ENCODE results near the gene UBE2L5. TPM values are rescaled to one million over a fixed set of nuclear protein-coding genes. Genes with fewer than 3 reads are reported as not detected.

Gene UBE2L5
- total and polyA plus RNA-seq, 8 donors: 0.28 to 0.95 (median 0.40) TPM; not detected in 2

GRCh38 chr13:30396434-30397075 lies 25.7 kb upstream of the UBE2L5 start:
- intact Hi-C loops (cut with DNase I): no loop called here
- H3K4me1 ChIP-seq: peaks cover 0 to 11% of the 10 kb centered on the region in 2 donors
- no peak for DNase-seq
- no peaks in the 10 kb centered on the region for H3K27me3 ChIP-seq
- H3K9me3 ChIP-seq: no peaks in the 10 kb centered on the region
- H3K4me3 ChIP-seq: no peak overlapping the region
- TF ChIP-seq, protein P1, sequence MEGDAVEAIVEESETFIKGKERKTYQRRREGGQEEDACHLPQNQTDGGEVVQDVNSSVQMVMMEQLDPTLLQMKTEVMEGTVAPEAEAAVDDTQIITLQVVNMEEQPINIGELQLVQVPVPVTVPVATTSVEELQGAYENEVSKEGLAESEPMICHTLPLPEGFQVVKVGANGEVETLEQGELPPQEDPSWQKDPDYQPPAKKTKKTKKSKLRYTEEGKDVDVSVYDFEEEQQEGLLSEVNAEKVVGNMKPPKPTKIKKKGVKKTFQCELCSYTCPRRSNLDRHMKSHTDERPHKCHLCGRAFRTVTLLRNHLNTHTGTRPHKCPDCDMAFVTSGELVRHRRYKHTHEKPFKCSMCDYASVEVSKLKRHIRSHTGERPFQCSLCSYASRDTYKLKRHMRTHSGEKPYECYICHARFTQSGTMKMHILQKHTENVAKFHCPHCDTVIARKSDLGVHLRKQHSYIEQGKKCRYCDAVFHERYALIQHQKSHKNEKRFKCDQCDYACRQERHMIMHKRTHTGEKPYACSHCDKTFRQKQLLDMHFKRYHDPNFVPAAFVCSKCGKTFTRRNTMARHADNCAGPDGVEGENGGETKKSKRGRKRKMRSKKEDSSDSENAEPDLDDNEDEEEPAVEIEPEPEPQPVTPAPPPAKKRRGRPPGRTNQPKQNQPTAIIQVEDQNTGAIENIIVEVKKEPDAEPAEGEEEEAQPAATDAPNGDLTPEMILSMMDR (IDR thresholded peaks at IDR 0.05): no peak
- no peak overlapping the region for H3K27ac ChIP-seq
- no peaks in the 10 kb centered on the region for H3K36me3 ChIP-seq
- ATAC-seq: no peak

- DNase-seq (no peak), ATAC-seq (no peak)
- H3K4me3 ChIP-seq: no peak overlapping the region
- H3K4me1 ChIP-seq: peaks cover 0 to 11% of the 10 kb centered on the region in 2 donors
- no peaks in the 10 kb centered on the region for H3K27me3 ChIP-seq
- H3K27ac ChIP-seq: no peak overlapping the region
- no peaks in the 10 kb centered on the region for H3K36me3 ChIP-seq
- intact Hi-C loops (cut with DNase I): no loop called here
- no peaks in the 10 kb centered on the region for H3K9me3 ChIP-seq
- TF ChIP-seq, protein P1 (IDR thresholded peaks at IDR 0.05): no peak
Measured at GRCh38 chr13:30398601-30399072, 23.7 kb upstream of the UBE2L5 start.

- no peaks in the 10 kb centered on the region for H3K27me3 ChIP-seq
- DNase-seq (no peak), ATAC-seq (no peak)
- TF ChIP-seq, protein P1 (IDR thresholded peaks at IDR 0.05): no peak
- intact Hi-C loops (cut with DNase I): no loop called here
- H3K36me3 ChIP-seq: no peaks in the 10 kb centered on the region
- no peaks in the 10 kb centered on the region for H3K9me3 ChIP-seq
- no peak overlapping the region for H3K27ac ChIP-seq
- peaks cover 0 to 4% of the 10 kb centered on the region in 2 donors for H3K4me1 ChIP-seq
- no peak overlapping the region for H3K4me3 ChIP-seq
Measured at GRCh38 chr13:30400376-30400775, 21.9 kb upstream of the UBE2L5 start.

GRCh38 chr13:30401347-30401746 lies 20.9 kb upstream of the UBE2L5 start:
- Histone ChIP-seq H3K9me3 (no peaks in the 10 kb centered on the region), H3K4me3 (no peak overlapping the region), H3K4me1 (no peaks in the 10 kb centered on the region), H3K27ac (no peak overlapping the region), H3K36me3 (no peaks in the 10 kb centered on the region), H3K27me3 (no peaks in the 10 kb centered on the region)
- DNase-seq (no peak), ATAC-seq (no peak)
- TF ChIP-seq, protein P1 (IDR thresholded peaks at IDR 0.05): no peak
- intact Hi-C loops (cut with DNase I): no loop called here

- DNase-seq: no peak
- H3K36me3 ChIP-seq: no peaks in the 10 kb centered on the region
- intact Hi-C loops (cut with DNase I): no loop called here
- H3K27me3 ChIP-seq: no peaks in the 10 kb centered on the region
- peaks cover 3 to 6% of the 10 kb centered on the region in 2 donors for H3K4me1 ChIP-seq
- TF ChIP-seq, protein P1 (IDR thresholded peaks at IDR 0.05): no peak
- no peak overlapping the region for H3K4me3 ChIP-seq
- H3K27ac ChIP-seq: no peak overlapping the region
- H3K9me3 ChIP-seq: no peaks in the 10 kb centered on the region
- ATAC-seq: no peak
Measured at GRCh38 chr13:30403456-30403855, 18.8 kb upstream of the UBE2L5 start.

All from left lung (tissue), 10 donors.